K562 (cell line): ENCODE data around the gene DOCK4. TPM values are rescaled to one million over a fixed set of nuclear protein-coding genes. Genes with fewer than 3 reads are reported as not detected.

ENCODE experiments used
- ATAC-seq: fragments of 200-7000 bp; cut with Tn5 transposase; 3 replicates; pipeline ENCODE4 v1.9.1; 2020; ENCODE audit warnings: moderate library complexity
- BruUV-seq: library from RNA; stranded (reverse); fragments of 400-500 nt; replicated peaks from 2 replicates; lab custom pipeline; 2021; lab: Mats Ljungman, UMichigan
- CTCF ChIA-PET: fragments of 300-600 bp; formaldehyde crosslinking; extraction: SDS; loops from one replicate; lab custom pipeline; 2021; ENCODE audit warnings: low intra/inter-chr PET ratio; lab: Yijun Ruan, JAX
- POLR2A ChIA-PET: fragments of 300-600, 350-650 bp; sonication (Branson Sonifier 250); formaldehyde crosslinking; extraction: SDS; loops from one replicate; lab custom pipeline; 2021; ENCODE audit warnings: antibody characterized with exemption, inconsistent platforms; lab: Yijun Ruan, JAX
- DNase-seq, 4 experiments: peaks; one replicate each; pipeline versions ENCODE4 v3.0.0 to v3.0.0-alpha.2; 2011 to 2018; ENCODE audit warnings: low spot score in 3 of 4, mixed read lengths in 3 of 4; ENCODE audit errors: extremely low read depth in 1 of 4
- FAIRE-seq: peaks from 2 replicates; lab custom pipeline; 2011; peaks lifted over from hg19 to GRCh38; lab: Jason Lieb, UNC
- H2AFZ ChIP-seq: 2 replicates; pipeline ENCODE4 v1.6.0; 2011; ENCODE audit warnings: low read depth, low read length, control low read depth, inconsistent platforms
- H3K27ac ChIP-seq: fragments of 200-600 bp; 3 replicates; pipeline ENCODE4 v1.8.0; 2011; ENCODE audit warnings: low read depth, mild to moderate bottlenecking, control low read depth, inconsistent platforms, low read length, moderate library complexity, mixed read lengths; ENCODE audit errors: extremely low read depth
- H3K27me3 ChIP-seq, 2 experiments: fragments of 300-600 bp in 1 of 2; 2 replicates in 1 of 2; 3 replicates in 1 of 2; pipeline versions ENCODE4 v1.6.0 to v1.8.0; 2011; ENCODE audit warnings: inconsistent platforms in 2 of 2, low read length in 2 of 2, mild to moderate bottlenecking in 1 of 2, mixed read lengths in 1 of 2, moderate library complexity in 1 of 2; ENCODE audit not compliant: control insufficient read depth in 2 of 2, insufficient read depth in 2 of 2
- H3K36me3 ChIP-seq: fragments of 300-600 bp; 3 replicates; pipeline ENCODE4 v1.8.0; 2011; ENCODE audit warnings: mild to moderate bottlenecking, low read length, inconsistent platforms; ENCODE audit not compliant: control insufficient read depth, insufficient read depth
- H3K4me1 ChIP-seq, 2 experiments: fragments of 200-600 bp in 1 of 2; replicated peaks in 1 of 2; 2 replicates in 1 of 2; 3 replicates in 1 of 2; pipeline versions ENCODE4 v1.5.1 to v1.8.0; 2011; ENCODE audit warnings: inconsistent platforms in 2 of 2, low read length in 2 of 2, mild to moderate bottlenecking in 1 of 2, mixed read lengths in 1 of 2, moderate library complexity in 1 of 2; ENCODE audit not compliant: control insufficient read depth in 2 of 2, insufficient read depth in 2 of 2
- H3K4me2 ChIP-seq: 2 replicates; pipeline ENCODE4 v1.6.1; 2011; ENCODE audit warnings: low read length, control low read depth, inconsistent platforms, mixed read lengths; ENCODE audit not compliant: insufficient read depth
- H3K4me3 ChIP-seq: fragments of 200-600 bp; sonication (generic), shearing (Covaris generic); 2 replicates; pipeline ENCODE4 v1.5.1; 2016; ENCODE audit warnings: control low read depth, inconsistent platforms
- H3K79me2 ChIP-seq: fragments of 200-600 bp; 3 replicates; pipeline ENCODE4 v1.8.0; 2011; ENCODE audit warnings: low read length, inconsistent platforms; ENCODE audit not compliant: control insufficient read depth, insufficient read depth
- H3K9ac ChIP-seq, 2 experiments: 2 replicates each; pipeline versions ENCODE4 v1.6.0 to v1.6.1; 2011; ENCODE audit warnings: low read depth in 2 of 2, low read length in 2 of 2, control low read depth in 1 of 2, inconsistent platforms in 1 of 2, mild to moderate bottlenecking in 1 of 2, mixed read lengths in 1 of 2; ENCODE audit not compliant: insufficient read depth in 1 of 2
- H3K9me1 ChIP-seq: one replicate; pipeline ENCODE4 v1.6.0; 2011; ENCODE audit warnings: inconsistent platforms, mild to moderate bottlenecking, low read length, moderate library complexity; ENCODE audit not compliant: control insufficient read depth, insufficient read depth
- H3K9me3 ChIP-seq: replicated peaks from 2 replicates; pipeline ENCODE4 v1.5.1; 2011; ENCODE audit warnings: low read depth, low read length, inconsistent platforms; ENCODE audit not compliant: control insufficient read depth, insufficient read depth
- H4K20me1 ChIP-seq: replicated peaks from 2 replicates; pipeline ENCODE4 v1.6.1; 2011; ENCODE audit warnings: low read length, inconsistent platforms, mixed read lengths; ENCODE audit not compliant: control insufficient read depth, insufficient read depth
- BDP1 ChIP-seq: IDR thresholded peaks from 3 replicates; pipeline ENCODE4 v1.6.1; 2011; ENCODE audit not compliant: insufficient read length, insufficient read depth
- CAMTA2 ChIP-seq: fragments of 250-450 bp; sonication (Bioruptor Pico); conservative IDR thresholded peaks from 2 replicates; pipeline ENCODE4 v1.5.1; 2022
- CCNT2 ChIP-seq: IDR thresholded peaks from 2 replicates; pipeline ENCODE4 v1.6.1; 2011; ENCODE audit warnings: borderline replicate concordance, low read depth, mild to moderate bottlenecking, moderate library complexity, mixed read lengths, low read length; ENCODE audit not compliant: insufficient read length; ENCODE audit errors: extremely low read depth
- ESRRA ChIP-seq: fragments of 450-650 bp; IDR thresholded peaks from 2 replicates; pipeline ENCODE4 v1.6.1; 2014; ENCODE audit warnings: low read depth, mild to moderate bottlenecking, moderate library complexity, borderline replicate concordance
- HDAC3 ChIP-seq: fragments of 450-650 bp; IDR thresholded peaks from 2 replicates; pipeline ENCODE4 v1.6.1; 2018; ENCODE audit warnings: borderline replicate concordance, mild to moderate bottlenecking, moderate library complexity; ENCODE audit not compliant: partially characterized antibody
- IRF2 ChIP-seq: sonication (generic); formaldehyde crosslinking; IDR thresholded peaks from 2 replicates; pipeline ENCODE4 v1.8.1; 2022; ENCODE audit warnings: mild to moderate bottlenecking, missing genetic modification reagents
- KAT8 ChIP-seq: fragments of 450-650 bp; IDR thresholded peaks from 2 replicates; pipeline ENCODE4 v1.6.1; 2016; ENCODE audit warnings: low read depth, mild to moderate bottlenecking
- MCM3 ChIP-seq: fragments of 450-650 bp; IDR thresholded peaks from 2 replicates; pipeline ENCODE4 v1.6.1; 2016
- NCOR1 ChIP-seq: fragments of 450-650 bp; IDR thresholded peaks from 2 replicates; pipeline ENCODE4 v1.6.1; 2016; ENCODE audit warnings: mild to moderate bottlenecking, moderate library complexity
- NR2C2 ChIP-seq, 2 experiments: fragments of 200-800 bp in 1 of 2; sonication (Bioruptor generic) in 1 of 2; sonication (generic) in 1 of 2; formaldehyde crosslinking in 1 of 2; IDR thresholded peaks; 2 replicates each; pipeline versions ENCODE4 v1.6.1 to v1.8.0; 2016 to 2022; ENCODE audit warnings: mild to moderate bottlenecking in 1 of 2, missing compliant biosample characterization in 1 of 2, missing genetic modification characterization in 1 of 2, missing genetic modification reagents in 1 of 2
- RBM34 ChIP-seq: fragments of 200-400 bp; formaldehyde crosslinking; IDR thresholded peaks from 2 replicates; pipeline ENCODE4 v1.6.1; 2018; ENCODE audit warnings: low read length, borderline replicate concordance; ENCODE audit not compliant: insufficient read depth
- SMARCA4 ChIP-seq: fragments of 450-650 bp; IDR thresholded peaks from 2 replicates; pipeline ENCODE4 v1.6.1; 2016
- TBL1XR1 ChIP-seq, 2 experiments: IDR thresholded peaks; 2 replicates each; pipeline ENCODE4 v1.6.1; 2012; ENCODE audit warnings: improper control_type of control experiment in 2 of 2, low read length in 2 of 2, mild to moderate bottlenecking in 1 of 2
- TEAD2 ChIP-seq: fragments of 450-650 bp; IDR thresholded peaks from 2 replicates; pipeline ENCODE4 v1.6.1; 2016; ENCODE audit warnings: missing genetic modification characterization, control low read depth, missing compliant biosample characterization
- XRCC5 ChIP-seq: fragments of 200-400 bp; formaldehyde crosslinking; IDR thresholded peaks from 2 replicates; pipeline ENCODE4 v1.6.1; 2017; ENCODE audit warnings: low read depth, mild to moderate bottlenecking, low read length
- ZNF561 ChIP-seq: fragments of 450-650 bp; formaldehyde crosslinking; conservative IDR thresholded peaks from 2 replicates; pipeline ENCODE4 v1.4.0; 2020; ENCODE audit warnings: mild to moderate bottlenecking, moderate library complexity
- in situ Hi-C: fragments of 300-500 bp; cut with MboI; formaldehyde crosslinking; loops from 4 replicates; pipeline ENCODE4 v1.15.0; 2018; ENCODE audit warnings: inconsistent platforms, mixed read lengths
- intact Hi-C: fragments of 100-400 bp; cut with micrococcal nuclease; formaldehyde crosslinking; loops from 2 replicates; pipeline ENCODE4 v1.14.2; 2022
- polyA plus RNA-seq, 8 experiments: library from polyadenylated mRNA; depleted of rRNA in 4 of 8; stranded (reverse) in 5 of 8; unstranded in 3 of 8; fragments of >200 nt; fragmentation: Nextera tagmentation in 2 of 8; fragmentation: Illumina TruSeq in 1 of 8; extraction: Ambion mirVana in 2 of 8; extraction: Trizol in 1 of 8; gene quantifications; 2 replicates each; pipeline versions ENCODE4 v1.2.1 to v1.2.3, GENCODE V29; 2011 to 2014; ENCODE audit warnings: inconsistent platforms in 1 of 8, missing spikeins in 1 of 8
- total RNA-seq, 7 experiments: library from RNA; depleted of rRNA in 6 of 7; stranded (reverse); fragments of >200 nt in 6 of 7; fragmentation: Illumina TruSeq in 2 of 7; extraction: Trizol in 2 of 7; gene quantifications; 2 replicates each; pipeline versions ENCODE4 v1.2.1 to v1.2.3, GENCODE V29; 2011 to 2021; ENCODE audit warnings: low replicate concordance in 1 of 7
- TF ChIP-seq, protein P1 (sequence below): fragments of 450-650 bp; IDR thresholded peaks from one replicate; pipeline ENCODE4 v1.6.1; 2018; ENCODE audit warnings: mild to moderate bottlenecking, moderate library complexity; ENCODE audit not compliant: partially characterized antibody
- TF ChIP-seq, protein P2 (sequence below): IDR thresholded peaks from 3 replicates; pipeline ENCODE4 v1.6.1; 2011; ENCODE audit warnings: borderline replicate concordance, mild to moderate bottlenecking; ENCODE audit not compliant: insufficient read length, insufficient read depth
- TF ChIP-seq, protein P3 (sequence below): fragments of 450-650 bp; IDR thresholded peaks from 2 replicates; pipeline ENCODE4 v1.6.1; 2016; ENCODE audit warnings: antibody characterized with exemption
- TF ChIP-seq, protein P4 (sequence below): sonication (generic); formaldehyde crosslinking; IDR thresholded peaks from 2 replicates; pipeline ENCODE4 v1.8.1; 2023; ENCODE audit warnings: mild to moderate bottlenecking, missing genetic modification reagents

The DOCK4 gene
- total and polyA plus RNA-seq, 9 of the 15 experiments (the other 6 are each of a cell fraction or from before 2014, with no cell fraction given): 0.42 to 5.7 (median 2.3) TPM

DNA sequence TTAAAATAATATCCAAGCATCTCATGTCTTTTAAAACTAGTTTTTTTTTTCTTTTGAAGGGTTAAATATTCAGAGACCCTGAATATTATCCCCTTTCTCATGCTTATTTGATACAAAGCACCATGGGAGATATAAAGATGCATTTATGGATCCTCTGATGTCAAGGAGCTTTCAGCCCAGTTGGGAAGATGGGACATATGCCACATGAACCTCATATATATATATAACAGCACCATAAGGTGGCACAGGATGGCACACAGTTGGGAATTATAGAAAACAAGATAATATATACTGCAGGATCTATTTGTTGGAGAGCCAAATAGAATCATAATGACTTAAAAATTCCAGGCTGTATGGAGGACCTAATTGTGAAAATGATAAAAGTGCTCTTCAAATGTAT is 458.5 kb downstream of the DOCK4 start:
- no peaks in the 10 kb centered on the region for H4K20me1 ChIP-seq
- ATAC-seq (no peak), DNase-seq (no peak), FAIRE-seq (no peak)
- no peaks in the 10 kb centered on the region for H3K36me3 ChIP-seq
- no peaks in the 10 kb centered on the region for H3K9me3 ChIP-seq
- H3K27me3 ChIP-seq: peaks cover 4% of the 10 kb centered on the region in 2 experiments; a peak in 2 of 5 replicates
- H3K4me3 ChIP-seq: no peak overlapping the region
- intact Hi-C loops (no loop called here), in situ Hi-C loops (no loop called here)
- no peaks in the 10 kb centered on the region for H3K4me1 ChIP-seq
- H3K27ac ChIP-seq: no peak overlapping the region
- no peaks in the 10 kb centered on the region for H3K79me2 ChIP-seq
- ChIA-PET POLR2A (interaction anchor here (1.0 kb wide), 1 partner anchor 8 kb away, joined by 3 read pairs; no protein-coding TSS in a partner anchor), CTCF (no interaction called here)
- no peak overlapping the region for H3K9ac ChIP-seq
- no peak overlapping the region for H2AFZ ChIP-seq
- TF ChIP-seq XRCC5 (no peak), NR2C2 (CRISPR knock-in tag; IDR thresholded peaks at IDR 0.05) (no peak), NR2C2 (tag; IDR thresholded peaks at IDR 0.05) (no peak), BDP1 (no peak), NCOR1 (no peak), TEAD2 (tag) (no peak), MCM3 (no peak), CAMTA2 (no peak), RBM34 (no peak), SMARCA4 (no peak), CCNT2 (no peak), ZNF561 (no peak), TBL1XR1 (IDR thresholded peaks at IDR 0.05; ENCODE audit: low read length in 2 of 2) (no peak), IRF2 (CRISPR knock-in tag) (no peak), HDAC3 (no peak), KAT8 (no peak), ESRRA (no peak)
- TF ChIP-seq, protein P1, sequence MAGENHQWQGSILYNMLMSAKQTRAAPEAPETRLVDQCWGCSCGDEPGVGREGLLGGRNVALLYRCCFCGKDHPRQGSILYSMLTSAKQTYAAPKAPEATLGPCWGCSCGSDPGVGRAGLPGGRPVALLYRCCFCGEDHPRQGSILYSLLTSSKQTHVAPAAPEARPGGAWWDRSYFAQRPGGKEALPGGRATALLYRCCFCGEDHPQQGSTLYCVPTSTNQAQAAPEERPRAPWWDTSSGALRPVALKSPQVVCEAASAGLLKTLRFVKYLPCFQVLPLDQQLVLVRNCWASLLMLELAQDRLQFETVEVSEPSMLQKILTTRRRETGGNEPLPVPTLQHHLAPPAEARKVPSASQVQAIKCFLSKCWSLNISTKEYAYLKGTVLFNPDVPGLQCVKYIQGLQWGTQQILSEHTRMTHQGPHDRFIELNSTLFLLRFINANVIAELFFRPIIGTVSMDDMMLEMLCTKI: no peak
- TF ChIP-seq, protein P2, sequence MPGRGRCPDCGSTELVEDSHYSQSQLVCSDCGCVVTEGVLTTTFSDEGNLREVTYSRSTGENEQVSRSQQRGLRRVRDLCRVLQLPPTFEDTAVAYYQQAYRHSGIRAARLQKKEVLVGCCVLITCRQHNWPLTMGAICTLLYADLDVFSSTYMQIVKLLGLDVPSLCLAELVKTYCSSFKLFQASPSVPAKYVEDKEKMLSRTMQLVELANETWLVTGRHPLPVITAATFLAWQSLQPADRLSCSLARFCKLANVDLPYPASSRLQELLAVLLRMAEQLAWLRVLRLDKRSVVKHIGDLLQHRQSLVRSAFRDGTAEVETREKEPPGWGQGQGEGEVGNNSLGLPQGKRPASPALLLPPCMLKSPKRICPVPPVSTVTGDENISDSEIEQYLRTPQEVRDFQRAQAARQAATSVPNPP: no peak
- TF ChIP-seq, protein P3, sequence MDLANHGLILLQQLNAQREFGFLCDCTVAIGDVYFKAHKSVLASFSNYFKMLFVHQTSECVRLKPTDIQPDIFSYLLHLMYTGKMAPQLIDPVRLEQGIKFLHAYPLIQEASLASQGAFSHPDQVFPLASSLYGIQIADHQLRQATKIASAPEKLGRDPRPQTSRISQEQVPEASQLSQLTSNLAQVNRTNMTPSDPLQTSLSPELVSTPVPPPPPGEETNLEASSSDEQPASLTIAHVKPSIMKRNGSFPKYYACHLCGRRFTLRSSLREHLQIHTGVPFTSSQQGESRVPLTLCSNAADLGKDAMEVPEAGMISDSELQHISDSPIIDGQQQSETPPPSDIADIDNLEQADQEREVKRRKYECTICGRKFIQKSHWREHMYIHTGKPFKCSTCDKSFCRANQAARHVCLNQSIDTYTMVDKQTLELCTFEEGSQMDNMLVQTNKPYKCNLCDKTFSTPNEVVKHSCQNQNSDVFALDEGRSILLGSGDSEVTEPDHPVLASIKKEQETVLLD: no peak
- TF ChIP-seq, protein P4, sequence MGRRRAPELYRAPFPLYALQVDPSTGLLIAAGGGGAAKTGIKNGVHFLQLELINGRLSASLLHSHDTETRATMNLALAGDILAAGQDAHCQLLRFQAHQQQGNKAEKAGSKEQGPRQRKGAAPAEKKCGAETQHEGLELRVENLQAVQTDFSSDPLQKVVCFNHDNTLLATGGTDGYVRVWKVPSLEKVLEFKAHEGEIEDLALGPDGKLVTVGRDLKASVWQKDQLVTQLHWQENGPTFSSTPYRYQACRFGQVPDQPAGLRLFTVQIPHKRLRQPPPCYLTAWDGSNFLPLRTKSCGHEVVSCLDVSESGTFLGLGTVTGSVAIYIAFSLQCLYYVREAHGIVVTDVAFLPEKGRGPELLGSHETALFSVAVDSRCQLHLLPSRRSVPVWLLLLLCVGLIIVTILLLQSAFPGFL (CRISPR knock-in tag): no peak
- no TSS peak for BruUV-seq
- no peak overlapping the region for H3K4me2 ChIP-seq
- no peaks in the 10 kb centered on the region for H3K9me1 ChIP-seq
